ENCODE data around the gene BAZ1B.

Gene BAZ1B

DNA sequence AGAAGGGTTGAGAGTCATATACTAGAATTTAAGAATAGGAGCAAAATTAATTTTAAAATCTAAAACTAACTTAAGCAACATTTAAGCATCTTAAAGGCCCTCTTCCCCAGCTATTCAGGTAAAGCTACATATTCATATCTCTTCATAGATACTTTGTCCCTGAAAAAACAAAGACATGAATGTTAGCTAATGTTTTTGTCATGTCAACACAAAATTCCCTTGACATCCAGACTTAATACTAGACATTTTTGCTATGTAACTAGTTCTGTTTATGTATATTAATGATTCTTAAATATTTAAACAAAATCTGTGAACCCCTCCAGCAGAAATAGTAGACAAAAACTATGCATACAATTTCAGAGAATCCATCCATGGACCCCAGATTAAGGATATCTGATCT lies 43.5 kb downstream of the BAZ1B start:
- no peaks in the 10 kb centered on the region for H3K9me3 ChIP-seq (ENCODE audit: control insufficient read depth, insufficient read depth, low read depth, low read length)
- POLR2A ChIA-PET = interaction anchor here (0.5 to 0.6 kb wide), 2 partner anchors 121 to 139 kb away, joined by 3 to 4 read pairs; no protein-coding TSS in a partner anchor
- CTCF ChIA-PET = no interaction called here

More for the DNA sequence above, 43.5 kb downstream of the BAZ1B start:
- H3K4me3 ChIP-seq (ENCODE audit: low read depth, low read length) = no peak overlapping the region
- no peak for TF ChIP-seq PRDM10 (tag by site-specific recombination; IDR thresholded peaks at IDR 0.05)
- no peak for TF ChIP-seq ZNF830 (tag by site-specific recombination; IDR thresholded peaks at IDR 0.05; ENCODE audit: low read depth)
- TF ChIP-seq ZNF148 (tag by site-specific recombination; IDR thresholded peaks at IDR 0.05; ENCODE audit: borderline replicate concordance) = no peak
- TF ChIP-seq, protein P1, sequence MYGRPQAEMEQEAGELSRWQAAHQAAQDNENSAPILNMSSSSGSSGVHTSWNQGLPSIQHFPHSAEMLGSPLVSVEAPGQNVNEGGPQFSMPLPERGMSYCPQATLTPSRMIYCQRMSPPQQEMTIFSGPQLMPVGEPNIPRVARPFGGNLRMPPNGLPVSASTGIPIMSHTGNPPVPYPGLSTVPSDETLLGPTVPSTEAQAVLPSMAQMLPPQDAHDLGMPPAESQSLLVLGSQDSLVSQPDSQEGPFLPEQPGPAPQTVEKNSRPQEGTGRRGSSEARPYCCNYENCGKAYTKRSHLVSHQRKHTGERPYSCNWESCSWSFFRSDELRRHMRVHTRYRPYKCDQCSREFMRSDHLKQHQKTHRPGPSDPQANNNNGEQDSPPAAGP (tag by site-specific recombination; IDR thresholded peaks at IDR 0.05) = no peak
- TF ChIP-seq ZNF561 (tag by site-specific recombination; IDR thresholded peaks at IDR 0.05; ENCODE audit: borderline replicate concordance) = no peak
- TF ChIP-seq ZNF529 (tag by site-specific recombination; IDR thresholded peaks at IDR 0.05; ENCODE audit: insufficient replicate concordance) = no peak
- TF ChIP-seq ZSCAN30 (tag by site-specific recombination; IDR thresholded peaks at IDR 0.05) = no peak
- TF ChIP-seq SCRT2 (tag by site-specific recombination; IDR thresholded peaks at IDR 0.05) = no peak
- no peak for TF ChIP-seq ZNF366 (tag by site-specific recombination; conservative IDR thresholded peaks at IDR 0.05)
- no peak for TF ChIP-seq ZNF791 (tag by site-specific recombination; IDR thresholded peaks at IDR 0.05)
- no peak for TF ChIP-seq ZIC2 (tag by site-specific recombination; IDR thresholded peaks at IDR 0.05)
- TF ChIP-seq ZEB2 (tag by site-specific recombination; IDR thresholded peaks at IDR 0.05) = no peak
- no peak for TF ChIP-seq ZSCAN23 (tag by site-specific recombination; IDR thresholded peaks at IDR 0.05)
- TF ChIP-seq, protein P2, sequence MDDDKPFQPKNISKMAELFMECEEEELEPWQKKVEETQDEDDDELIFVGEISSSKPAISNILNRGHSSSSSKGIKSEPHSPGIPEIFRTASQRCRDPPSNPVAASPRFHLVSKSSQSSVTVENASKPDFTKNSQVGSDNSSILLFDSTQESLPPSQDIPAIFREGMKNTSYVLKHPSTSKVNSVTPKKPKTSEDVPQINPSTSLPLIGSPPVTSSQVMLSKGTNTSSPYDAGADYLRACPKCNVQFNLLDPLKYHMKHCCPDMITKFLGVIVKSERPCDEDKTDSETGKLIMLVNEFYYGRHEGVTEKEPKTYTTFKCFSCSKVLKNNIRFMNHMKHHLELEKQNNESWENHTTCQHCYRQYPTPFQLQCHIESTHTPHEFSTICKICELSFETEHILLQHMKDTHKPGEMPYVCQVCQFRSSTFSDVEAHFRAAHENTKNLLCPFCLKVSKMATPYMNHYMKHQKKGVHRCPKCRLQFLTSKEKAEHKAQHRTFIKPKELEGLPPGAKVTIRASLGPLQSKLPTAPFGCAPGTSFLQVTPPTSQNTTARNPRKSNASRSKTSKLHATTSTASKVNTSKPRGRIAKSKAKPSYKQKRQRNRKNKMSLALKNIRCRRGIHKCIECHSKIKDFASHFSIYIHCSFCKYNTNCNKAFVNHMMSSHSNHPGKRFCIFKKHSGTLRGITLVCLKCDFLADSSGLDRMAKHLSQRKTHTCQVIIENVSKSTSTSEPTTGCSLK (tag by site-specific recombination; IDR thresholded peaks at IDR 0.05) = no peak
- TF ChIP-seq ZNF580 (tag by site-specific recombination; IDR thresholded peaks at IDR 0.05) = no peak
- no peak for TF ChIP-seq ZNF354C (tag by site-specific recombination; IDR thresholded peaks at IDR 0.05; ENCODE audit: borderline replicate concordance, low read depth)
- no peak for TF ChIP-seq PRDM1 (tag by site-specific recombination; IDR thresholded peaks at IDR 0.05)
- peaks cover 2% of the 10 kb centered on the region; the same call in 1 of the 2 replicates for H3K4me1 ChIP-seq (ENCODE audit: control insufficient read depth, insufficient read depth, low read length)
- H3K36me3 ChIP-seq (ENCODE audit: control insufficient read depth in 2 of 2, insufficient read depth in 1 of 2, low read length in 2 of 2) = peaks cover 59 to 81% of the 10 kb centered on the region in 2 experiments
- no peak overlapping the region for H3K27ac ChIP-seq (ENCODE audit: extremely low read depth, low read depth, low read length)

Measured in HEK293 (cell line).